GM19025 (cell line): ENCODE results near the gene M1AP.
A peak's percentile ranks its signal among the peaks of the same experiment; 100 is the strongest.

ENCODE experiments used
- ATAC-seq: cut with Tn5 transposase; IDR thresholded peaks from one replicate; pipeline ENCODE4 v1.9.1; 2021; ENCODE audit warnings: mild to moderate bottlenecking, low read depth, moderate library complexity; ENCODE audit not compliant: unreplicated experiment

M1AP gene

DNA sequence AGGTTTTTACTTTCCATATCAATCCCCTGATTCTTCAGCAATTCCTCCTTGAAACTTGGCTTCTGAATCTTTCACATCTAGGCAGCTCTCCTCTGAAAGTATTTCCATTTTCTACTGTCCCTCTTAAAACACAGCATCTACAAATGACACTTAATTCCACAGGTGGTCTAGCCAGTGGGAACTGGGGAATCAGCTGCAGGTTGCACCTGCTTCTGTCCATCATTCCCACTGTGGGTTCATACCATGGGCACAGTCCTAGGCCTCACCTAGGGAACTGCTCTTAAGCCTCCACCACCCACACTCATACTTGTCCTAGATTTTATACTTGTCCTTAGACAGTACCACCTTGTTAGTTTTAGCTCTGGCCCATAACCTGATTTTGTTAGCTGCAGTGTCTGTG is 96.6 kb downstream of the M1AP start:
- no peak for ATAC-seq

DNA sequence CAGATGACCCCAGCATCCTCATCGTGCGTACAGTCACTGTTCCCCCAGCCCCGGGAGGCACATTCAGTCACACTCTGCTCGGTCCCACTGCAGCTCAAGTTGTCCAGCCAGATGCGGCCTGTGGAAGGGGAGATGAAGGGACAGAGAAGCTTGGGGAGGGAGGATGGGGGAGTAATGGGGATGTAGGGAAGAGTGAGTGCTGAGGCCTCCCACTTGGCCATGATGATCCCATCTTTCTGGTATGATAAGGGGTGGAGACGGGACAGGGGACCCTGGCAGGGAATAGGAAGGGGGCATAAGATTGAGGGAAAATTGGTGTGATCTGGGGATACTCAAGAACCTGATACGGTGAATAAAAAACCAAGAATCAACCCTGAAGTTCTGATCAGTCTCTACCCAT is 97.9 kb downstream of the M1AP start:
- ATAC-seq, result no peak

GRCh38 chr2:74548900-74549826 is 99.0 kb downstream of the M1AP start:
- ATAC-seq, result no peak

GRCh38 chr2:74548285-74548899 is 99.7 kb downstream of the M1AP start:
- no peak for ATAC-seq

GRCh38 chr2:74546004-74546403 is 102.1 kb downstream of the M1AP start:
- ATAC-seq, result no peak

GRCh38 chr2:74544634-74545033 is 103.5 kb downstream of the M1AP start:
- ATAC-seq, result no peak

DNA sequence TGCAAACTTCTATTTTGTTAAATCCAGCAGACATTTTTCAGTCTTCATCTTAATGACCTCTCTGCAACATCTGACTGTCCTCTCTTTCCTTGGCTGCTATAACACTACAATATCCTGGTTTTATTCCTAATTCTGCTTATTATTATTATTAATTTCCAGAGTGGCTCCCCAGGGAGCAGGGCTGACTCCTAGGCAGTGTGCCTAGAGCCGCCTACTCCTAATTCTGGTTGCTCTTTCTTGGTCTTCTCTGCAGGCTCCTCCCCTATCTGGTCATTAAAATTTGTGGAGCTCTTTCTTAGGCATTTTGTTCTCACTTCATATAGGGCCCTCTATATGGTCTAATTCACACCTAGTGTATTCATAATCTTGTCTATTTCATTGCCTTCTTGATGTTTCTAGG is 105.2 kb downstream of the M1AP start:
- no peak for ATAC-seq

DNA sequence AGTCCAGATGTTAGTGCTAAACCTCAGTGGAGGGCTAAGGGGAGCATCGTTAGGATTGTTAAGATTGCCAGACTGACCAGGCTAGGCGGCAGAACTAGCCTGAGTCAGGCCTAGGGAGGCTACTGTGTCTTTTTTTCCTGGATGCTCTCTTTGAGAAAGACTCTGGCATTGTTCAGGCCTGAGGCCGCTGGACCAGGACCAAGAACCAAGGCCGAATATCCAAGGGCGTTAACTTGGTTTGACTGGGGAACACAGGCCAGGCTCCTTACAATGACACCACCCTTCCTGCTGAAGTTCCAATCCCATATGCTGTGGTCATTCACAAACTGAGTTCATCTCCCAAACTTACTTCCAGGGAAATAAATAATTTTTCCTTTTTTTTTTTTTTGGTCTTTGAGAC is 107.8 kb downstream of the M1AP start:
- no peak for ATAC-seq

- no peak for ATAC-seq
Measured at GRCh38 chr2:74538881-74539339, 109.2 kb downstream of the M1AP start.

DNA sequence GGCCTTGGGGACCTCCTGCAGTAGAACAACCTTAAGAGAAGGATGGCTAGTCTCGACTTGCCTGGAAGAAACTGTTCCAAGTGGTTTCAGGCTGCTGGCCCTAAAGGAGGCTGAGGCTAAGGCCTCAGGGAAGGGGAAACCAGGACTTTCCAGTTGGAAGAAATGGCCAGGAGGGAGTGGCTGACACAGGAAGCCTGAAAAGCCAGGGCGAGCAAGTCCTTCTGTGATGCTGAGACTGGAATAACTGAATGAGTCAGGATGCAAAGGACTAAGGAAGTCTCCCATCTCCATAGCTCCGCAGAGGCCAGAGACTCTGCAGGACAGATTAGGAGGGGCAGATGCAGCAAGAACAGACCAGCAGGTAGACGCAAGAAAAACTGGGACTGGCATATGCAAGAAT is 111.0 kb downstream of the M1AP start:
- ATAC-seq, result no peak

- no peak for ATAC-seq
Measured at GRCh38 chr2:74536166-74536950, 111.8 kb downstream of the M1AP start.

- no peak for ATAC-seq
Measured at GRCh38 chr2:74535440-74535965, 112.6 kb downstream of the M1AP start.

DNA sequence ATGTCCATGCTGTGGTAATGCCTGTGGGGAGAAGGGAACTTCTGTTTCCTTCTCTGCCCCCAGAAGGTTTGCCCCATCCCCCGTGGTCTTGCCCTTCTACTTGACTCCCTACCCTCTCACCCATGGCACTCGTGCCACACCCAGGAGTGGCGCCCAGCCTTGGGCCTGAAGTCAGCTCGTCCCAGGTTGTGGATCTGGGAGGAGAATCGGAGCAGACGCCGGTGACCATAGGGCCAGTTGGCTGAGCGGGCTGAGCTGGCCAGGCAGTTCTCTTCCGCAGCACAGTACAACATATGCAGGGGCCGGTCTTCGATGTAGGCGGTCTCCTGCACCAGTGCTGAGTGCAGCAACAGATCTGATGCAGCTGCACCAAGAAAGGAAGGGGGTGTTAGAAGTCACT is 113.7 kb downstream of the M1AP start:
- no peak for ATAC-seq

- ATAC-seq, result no peak
Measured at GRCh38 chr2:74533464-74533863, 114.7 kb downstream of the M1AP start.

DNA sequence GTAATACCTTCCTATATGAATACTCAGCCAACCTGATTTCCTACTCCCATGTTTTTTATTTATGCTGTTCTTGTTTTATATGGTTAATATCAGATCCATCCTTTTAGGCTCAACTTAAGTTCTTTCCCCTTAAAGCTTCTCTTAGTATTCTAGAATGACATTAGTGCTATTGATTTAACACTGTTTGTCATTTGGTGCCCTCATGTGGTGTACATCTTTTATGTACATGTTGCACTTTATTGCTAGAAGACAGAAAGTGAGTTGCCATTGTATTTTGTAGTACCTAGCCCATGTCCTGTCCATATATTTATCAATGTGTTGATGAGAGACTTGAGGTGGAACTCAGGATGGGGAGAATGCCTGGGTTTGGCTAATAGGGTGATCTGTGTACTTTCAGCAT is 115.9 kb downstream of the M1AP start:
- ATAC-seq, result no peak

DNA sequence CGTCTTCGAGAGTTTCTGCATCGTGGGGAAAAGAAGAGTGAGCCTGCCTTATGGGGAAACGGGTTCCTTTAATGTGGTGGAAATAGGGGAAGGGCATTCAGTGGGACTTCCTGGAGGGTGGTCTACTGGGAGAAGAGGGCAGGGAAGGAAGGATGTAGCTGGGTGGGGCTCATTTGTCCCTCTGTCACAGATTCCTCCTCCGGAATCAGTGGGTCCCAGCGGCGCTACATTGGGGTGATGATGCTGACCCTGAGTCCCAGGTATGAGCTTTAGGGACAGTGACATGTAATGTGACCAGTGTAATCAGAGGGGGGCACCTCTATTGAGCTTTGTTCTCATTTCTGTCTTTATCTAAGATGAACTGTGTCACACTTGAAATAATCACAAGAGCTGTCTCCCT is 116.5 kb downstream of the M1AP start:
- ATAC-seq, result no peak

DNA sequence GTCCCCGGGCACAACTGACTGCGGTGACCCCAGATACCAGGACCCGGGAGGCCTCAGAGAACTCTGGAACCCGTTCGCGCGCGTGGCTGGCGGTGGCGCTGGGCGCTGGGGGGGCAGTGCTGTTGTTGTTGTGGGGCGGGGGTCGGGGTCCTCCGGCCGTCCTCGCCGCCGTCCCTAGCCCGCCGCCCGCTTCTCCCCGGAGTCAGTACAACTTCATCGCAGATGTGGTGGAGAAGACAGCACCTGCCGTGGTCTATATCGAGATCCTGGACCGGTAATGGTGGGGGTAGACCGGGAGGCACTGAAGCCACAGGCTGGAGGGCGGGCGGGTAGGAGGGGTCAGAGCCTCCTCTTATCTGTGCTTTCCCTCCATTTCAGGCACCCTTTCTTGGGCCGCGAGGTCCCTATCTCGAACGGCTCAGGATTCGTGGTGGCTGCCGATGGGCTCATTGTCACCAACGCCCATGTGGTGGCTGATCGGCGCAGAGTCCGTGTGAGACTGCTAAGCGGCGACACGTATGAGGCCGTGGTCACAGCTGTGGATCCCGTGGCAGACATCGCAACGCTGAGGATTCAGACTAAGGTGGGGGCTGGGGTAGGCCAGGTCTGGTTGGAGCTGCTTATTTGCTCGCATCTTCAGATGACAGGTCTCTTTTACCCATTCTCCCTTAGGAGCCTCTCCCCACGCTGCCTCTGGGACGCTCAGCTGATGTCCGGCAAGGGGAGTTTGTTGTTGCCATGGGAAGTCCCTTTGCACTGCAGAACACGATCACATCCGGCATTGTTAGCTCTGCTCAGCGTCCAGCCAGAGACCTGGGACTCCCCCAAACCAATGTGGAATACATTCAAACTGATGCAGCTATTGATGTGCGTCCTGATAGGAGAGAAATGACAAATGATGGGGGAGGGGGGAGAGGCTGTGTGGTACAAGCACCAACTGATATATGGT is 117.6 kb downstream of the M1AP start:
- peak; percentile 30 for ATAC-seq

GRCh38 chr2:74529357-74530238 is 118.5 kb downstream of the M1AP start, which contains the start of the genes AUP1 and HTRA2:
Gene AUP1 (minus strand): TSS chr2:74529706. CDS start chr2:74529629, 77 bp downstream.
Gene HTRA2 (plus strand): TSS chr2:74529933. CDS start chr2:74530007, 74 bp downstream.
- peak; percentile 81 for ATAC-seq
